GM23248 (cell line): Measurements from ENCODE around the gene KDM1A.

Experiments
- EZH2 ChIP-seq: fragments of 200-600 bp; sonication (generic); IDR thresholded peaks from 2 replicates; pipeline ENCODE4 v1.6.1; 2018; ENCODE audit warnings: antibody characterized with exemption, mild to moderate bottlenecking; ENCODE audit not compliant: insufficient read depth, poor library complexity, severe bottlenecking
- EZH2phosphoT487 ChIP-seq: fragments of 200-600 bp; sonication (generic); IDR thresholded peaks from 2 replicates; pipeline ENCODE4 v1.6.1; 2018; ENCODE audit warnings: antibody characterized with exemption, moderate library complexity, mild to moderate bottlenecking, low read depth; ENCODE audit not compliant: insufficient read depth

DNA sequence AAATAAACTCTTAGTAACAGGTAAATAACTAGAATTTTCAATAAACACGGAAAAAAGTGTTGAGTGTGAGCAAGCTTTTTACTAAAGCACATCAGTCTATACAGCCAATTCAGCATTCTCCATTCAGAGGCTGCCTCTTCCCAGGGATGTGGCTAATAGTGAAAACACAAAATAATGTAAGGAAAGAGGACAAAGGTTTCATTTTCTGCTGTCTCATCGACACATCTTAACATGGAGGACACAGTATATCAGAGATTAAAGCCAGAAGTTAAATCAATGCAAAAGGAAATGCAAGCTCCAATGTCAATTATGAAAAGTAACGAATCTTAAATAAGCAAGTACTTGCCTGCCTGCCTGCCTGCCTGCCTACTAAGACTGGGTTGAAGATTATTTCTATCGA, 106.2 kb downstream of the KDM1A start:
- TF ChIP-seq EZH2phosphoT487: no peak
- no peak for TF ChIP-seq EZH2
